Eye (tissue), 1 donor: ENCODE data around the gene CHST15.
A peak's percentile ranks its signal among the peaks of the same experiment; 100 is the strongest.
"Not testable (repeated sequence)": the region's sequence is repeated elsewhere in the genome, so short reads cannot be mapped to it uniquely, and the experiment has no call there.

Experiments used
- DNase-seq: peaks from one replicate; pipeline ENCODE4 v3.0.0-alpha.2; 2015

CHST15 gene

DNA sequence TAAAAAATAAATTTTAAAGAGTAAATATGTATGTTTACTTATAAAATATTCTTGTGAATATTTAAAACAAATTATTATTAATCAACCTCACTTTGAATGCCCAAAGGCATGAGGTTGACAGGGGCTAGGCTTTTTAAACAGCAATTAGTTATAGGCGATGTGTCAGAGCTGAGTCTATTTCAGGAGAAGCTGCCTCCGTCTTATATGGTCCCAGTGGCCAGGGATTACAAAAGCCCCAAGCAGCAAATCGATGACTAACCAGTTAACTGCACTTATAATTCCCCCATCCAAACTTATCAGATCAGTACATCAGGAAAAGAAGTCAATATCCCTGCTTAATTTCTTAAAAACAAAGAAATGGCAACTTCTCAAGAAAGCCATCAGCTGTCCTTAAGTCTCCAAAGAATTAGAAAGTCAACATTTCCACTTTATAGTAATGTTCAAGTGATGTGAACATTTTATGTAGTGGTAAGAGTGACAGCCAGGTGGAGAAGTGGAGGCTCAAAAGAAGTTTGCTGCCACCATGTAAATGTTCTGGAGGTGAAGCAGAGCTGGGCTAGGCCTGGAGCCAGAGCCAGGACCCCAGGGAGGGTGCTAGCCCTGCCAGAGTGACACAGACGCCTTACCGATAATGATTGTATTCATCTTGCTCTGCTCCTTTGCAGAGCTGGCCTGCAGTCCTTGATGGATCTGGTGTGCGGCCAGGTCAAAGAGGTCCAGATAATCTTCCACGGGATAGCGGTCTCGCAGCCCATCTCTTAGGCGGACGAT, 51.5 kb downstream of the CHST15 start:
- no peak for DNase-seq

- no peak for DNase-seq
Measured at GRCh38 chr10:124040451-124041188, 52.8 kb downstream of the CHST15 start.

GRCh38 chr10:124039483-124040013, 53.9 kb downstream of the CHST15 start:
- no peak for DNase-seq

- DNase-seq, result no peak
Measured at GRCh38 chr10:124037784-124038183, 55.6 kb downstream of the CHST15 start.

DNA sequence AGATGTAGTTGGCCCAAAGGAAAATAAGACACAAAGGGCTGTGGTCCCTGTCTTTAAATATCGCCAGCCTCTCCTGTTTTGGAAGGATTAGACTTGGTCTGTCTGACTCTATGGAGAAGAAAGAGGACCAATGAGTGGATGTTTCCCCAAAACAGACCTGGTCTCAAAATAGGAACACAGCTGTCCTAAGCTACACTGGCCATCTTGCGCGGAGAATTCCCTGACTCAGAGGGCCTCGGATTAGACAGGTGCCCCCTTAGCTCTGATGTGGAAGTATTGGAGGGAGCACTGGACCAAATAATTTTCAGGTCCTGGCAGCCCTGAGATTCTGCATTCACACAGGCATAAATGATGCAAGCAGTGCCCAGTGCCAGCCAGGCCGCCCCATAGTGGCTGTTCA, 56.1 kb downstream of the CHST15 start:
- DNase-seq, result no peak

DNA sequence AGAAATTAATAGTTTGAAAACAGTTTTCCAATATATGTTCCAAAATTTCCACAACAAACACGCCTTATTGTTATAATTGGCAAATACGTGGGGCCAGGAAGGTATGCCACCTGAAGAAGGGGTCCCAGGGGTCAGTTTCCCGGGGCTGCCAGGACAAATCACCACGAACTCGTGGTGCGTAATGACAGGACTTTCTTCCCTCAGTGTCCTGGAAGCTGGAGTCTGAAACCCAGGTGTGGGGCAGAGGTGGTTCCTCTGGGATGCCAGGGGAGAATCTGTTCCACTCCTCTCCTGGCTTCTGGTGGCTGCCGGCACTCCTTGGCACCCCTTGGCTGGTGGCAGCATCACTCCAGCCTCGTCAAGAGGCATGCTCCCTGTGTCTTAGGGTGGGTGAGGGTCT, 56.7 kb downstream of the CHST15 start:
- no peak for DNase-seq

DNA sequence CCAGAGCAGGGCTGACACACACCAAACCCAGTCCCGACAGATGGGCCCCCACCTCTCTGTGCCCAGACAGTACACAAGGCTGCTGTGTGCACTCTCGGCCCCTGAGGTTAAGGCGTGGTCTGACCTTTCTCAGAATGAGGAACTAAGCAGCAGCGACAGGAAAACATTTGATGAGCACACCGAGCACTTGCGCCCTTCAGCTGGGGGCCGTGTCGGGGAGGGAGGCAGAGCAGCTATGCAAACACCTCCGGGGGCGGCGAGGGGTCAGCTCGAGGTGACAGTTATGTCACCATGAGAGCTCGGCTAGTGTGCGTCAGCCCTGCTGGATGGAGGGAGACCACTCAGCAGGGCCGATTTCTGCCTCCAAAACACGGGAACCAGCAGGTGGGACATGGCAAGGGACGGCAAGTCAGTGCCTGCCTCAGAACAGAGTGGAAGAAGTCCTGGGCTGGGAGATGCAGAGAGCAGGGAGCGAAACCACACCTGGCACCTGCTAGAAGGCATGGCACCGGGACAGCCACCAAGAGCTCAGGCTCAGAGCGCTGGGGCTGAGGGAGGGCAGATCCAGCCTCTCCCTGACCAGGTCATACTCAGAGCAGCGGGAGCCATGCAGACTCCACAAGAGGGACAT, 57.4 kb downstream of the CHST15 start:
- no peak for DNase-seq

DNA sequence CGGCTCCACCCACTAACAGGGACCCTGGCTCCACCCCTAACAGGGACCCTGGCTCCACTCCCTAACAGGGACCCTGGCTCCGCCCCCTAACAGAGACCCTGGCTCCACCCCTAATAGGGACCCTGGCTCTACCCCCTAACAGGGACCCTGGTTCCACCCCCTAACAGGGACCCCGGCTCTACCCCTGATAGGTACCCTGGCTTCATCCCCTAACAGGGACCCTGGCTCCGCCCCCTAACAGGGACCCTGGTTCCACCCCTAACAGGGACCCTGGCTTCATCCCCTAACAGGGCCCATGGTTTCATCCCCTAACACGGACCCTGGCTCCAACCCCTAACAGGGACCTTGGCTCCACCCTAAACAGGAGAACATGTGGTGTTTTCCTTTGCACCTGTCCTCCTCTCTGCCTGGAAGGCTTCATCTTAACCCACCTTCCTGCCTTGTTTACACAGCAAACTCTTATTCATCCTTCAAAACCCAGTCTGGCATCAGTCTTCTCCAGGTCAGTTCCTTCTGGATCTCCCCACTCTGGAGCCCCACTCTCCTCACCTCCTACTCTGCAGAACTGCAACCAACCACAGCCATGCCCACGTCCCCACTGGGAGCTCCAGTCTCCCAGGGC, 58.0 kb downstream of the CHST15 start:
- DNase-seq, result no peak

DNA sequence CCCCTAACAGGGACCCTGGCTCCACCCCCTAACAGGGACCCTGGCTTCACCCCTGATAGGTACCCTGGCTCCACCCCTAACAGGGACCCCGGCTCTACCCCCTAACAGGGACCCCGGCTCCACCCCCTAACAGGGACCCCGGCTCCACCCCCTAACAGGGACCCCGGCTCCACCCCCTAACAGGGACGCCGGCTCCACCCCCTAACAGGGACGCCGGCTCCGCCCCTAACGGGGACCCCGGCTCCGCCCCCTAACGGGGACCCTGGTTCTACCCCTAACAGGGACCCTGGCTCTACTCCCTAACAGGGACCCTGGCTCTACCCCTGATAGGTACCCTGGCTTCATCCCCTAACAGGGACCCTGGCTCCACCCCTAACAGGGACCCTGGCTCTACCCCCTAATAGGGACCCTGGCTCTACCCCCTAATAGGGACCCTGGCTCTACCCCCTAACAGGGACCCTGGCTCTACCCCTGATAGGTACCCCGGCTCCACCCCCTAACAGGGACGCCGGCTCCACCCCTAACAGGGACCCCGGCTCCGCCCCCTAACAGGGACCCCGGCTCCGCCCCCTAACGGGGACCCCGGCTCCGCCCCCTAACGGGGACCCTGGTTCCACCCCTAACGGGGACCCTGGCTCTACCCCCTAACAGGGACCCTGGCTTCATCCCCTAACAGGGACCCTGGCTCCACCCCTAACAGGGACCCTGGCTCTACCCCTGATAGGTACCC, 58.7 kb downstream of the CHST15 start:
- DNase-seq, result not testable (repeated sequence)

GRCh38 chr10:124033887-124034218, 59.5 kb downstream of the CHST15 start:
- no peak for DNase-seq

- DNase-seq, result no peak
Measured at GRCh38 chr10:124032971-124033886, 60.2 kb downstream of the CHST15 start.

GRCh38 chr10:124032087-124032935, 61.1 kb downstream of the CHST15 start:
- DNase-seq, result peak; percentile 11

DNA sequence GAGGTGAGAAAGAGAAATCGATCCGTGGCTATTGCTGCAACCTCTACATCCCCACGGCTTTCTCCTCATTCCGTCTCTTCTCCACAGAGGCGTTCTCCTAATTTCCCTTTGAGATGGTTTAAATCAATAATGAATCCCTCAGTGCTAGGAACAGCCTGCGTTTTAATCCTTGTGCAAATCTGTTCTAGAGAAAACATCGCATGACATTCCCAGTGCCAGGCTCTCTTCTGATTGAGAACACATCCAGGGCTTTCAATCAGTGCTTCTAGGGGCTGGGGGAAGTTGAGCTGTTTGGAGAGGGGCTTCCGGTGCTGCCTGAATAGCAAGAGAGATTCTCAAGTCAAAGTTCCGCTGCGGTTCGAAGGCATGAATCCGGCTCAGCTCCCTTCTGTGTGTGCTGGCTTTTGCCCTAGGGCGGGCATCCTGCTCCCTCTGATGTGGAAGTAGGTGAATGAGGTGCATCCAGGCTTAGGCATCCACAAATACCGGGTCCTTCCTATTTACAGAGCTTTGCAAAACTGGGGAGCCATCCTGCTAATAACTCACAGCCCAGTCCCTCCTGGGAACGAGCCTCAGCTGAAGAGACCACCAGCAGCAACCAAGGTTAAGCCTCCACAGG, 62.8 kb downstream of the CHST15 start:
- DNase-seq, result no peak

DNA sequence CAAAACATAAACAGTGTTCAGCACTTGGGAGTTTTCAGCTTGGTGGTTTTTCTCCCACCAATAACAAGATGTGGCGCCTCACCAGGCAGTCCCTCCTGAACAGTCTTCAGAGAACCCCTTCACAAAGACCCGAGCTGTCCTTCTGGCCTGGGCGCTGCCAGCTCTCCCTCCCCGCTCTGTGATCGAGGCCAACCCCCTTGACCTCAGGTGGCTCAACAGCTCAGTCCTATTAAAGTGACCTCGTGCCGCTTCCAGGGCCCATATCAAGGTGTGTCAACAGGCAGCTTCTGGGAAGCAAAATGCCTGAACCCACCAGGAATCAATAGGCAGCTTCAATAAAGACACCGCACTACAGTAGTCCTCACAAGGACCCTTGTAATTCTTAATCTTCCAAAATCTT, 63.3 kb downstream of the CHST15 start:
- no peak for DNase-seq

- no peak for DNase-seq
Measured at GRCh38 chr10:124029559-124029958, 63.8 kb downstream of the CHST15 start.

GRCh38 chr10:124028700-124029480, 64.5 kb downstream of the CHST15 start:
- no peak for DNase-seq

DNA sequence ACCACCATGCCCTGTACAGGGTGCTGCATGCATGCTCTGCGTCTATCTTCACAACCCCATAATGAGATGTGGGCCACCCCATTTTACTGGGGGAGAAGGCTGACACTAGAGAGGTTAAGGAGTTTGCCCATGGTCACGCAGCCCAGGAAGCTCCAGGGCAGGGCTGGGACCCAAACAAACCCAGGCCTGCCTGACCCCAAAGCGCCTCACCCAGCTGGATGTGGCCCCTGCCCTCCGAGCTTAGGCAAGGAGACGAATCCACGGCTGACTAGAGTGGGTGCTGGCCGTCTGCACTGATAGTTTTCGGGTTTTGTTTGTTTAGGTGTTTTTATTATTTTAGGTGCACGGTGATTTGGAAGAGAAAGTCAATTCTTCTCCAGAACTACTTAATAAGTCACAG, 65.7 kb downstream of the CHST15 start:
- no peak for DNase-seq

DNA sequence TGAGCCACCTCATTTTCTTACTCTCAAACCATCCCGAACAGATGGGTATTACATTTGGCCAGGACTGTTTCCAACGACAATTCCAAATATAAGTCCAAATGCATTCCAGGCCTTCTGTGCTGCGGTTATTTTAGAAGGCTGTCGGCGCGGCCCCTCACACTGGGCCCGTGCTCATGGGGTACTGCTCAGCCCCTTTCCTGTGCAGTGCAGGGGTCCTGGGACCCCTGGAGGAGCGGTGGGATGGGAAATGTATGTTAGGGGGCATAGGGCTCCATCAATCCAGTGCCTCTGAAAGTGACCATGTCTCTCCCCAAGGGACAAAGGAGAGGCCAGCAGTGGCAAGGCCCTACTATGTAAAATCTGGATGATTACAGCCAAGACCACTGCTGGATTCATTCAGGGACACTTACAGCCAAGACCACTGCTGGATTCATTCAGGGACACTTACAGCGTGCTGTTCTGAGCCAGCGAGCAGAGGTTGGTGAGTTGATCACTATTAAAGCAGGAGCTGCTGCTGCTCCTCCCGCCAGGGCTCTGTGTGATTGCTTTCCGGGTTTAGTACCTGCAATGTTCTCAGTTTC, 66.3 kb downstream of the CHST15 start:
- DNase-seq, result peak; percentile 31

DNA sequence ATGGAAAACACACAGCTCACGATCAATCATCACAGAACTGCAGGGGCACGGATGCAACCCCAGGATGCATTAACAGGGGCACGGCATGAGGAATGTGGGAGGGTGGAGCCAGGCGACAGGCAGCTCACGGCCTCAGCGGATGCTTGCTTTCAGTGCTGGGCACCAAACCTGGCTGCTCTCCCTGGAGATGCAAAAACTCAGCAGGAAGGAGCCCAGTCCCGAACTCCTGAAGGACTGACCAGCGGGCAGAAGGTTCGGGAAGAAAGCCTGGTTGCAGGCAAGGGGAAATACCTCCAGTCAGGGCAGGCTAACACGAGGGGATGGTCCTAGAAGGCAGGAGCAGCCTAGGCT, 66.8 kb downstream of the CHST15 start:
- DNase-seq, result no peak
